ENCODE results near the gene PNLIPRP2. TPM values are rescaled to one million over a fixed set of nuclear protein-coding genes. Genes with fewer than 3 reads are reported as not detected.

Gene PNLIPRP2
- total and polyA plus RNA-seq, 2 of the 4 experiments (the other 2 are of a cell fraction): not detected

GRCh38 chr10:116625845-116626244 lies 5.1 kb downstream of the PNLIPRP2 start:
- no peaks in the 10 kb centered on the region for H3K36me3 ChIP-seq (ENCODE audit: control insufficient read depth, insufficient read depth, low read length)
- no peak overlapping the region for H2BK20ac ChIP-seq (ENCODE audit: low read depth, low read length)
- dilution Hi-C loops (cut with HindIII; ENCODE audit: low sequenced_read_pairs, unreplicated experiment): no loop called here
- H3K27me3 ChIP-seq (ENCODE audit: control insufficient read depth, insufficient read depth, low read length): peaks cover 12% of the 10 kb centered on the region
- no peak overlapping the region for H3K56ac ChIP-seq (ENCODE audit: extremely low read depth, insufficient read depth, low read length)
- H2BK5ac ChIP-seq (ENCODE audit: low read depth, low read length, poor library complexity, severe bottlenecking): no peak overlapping the region
- no peak overlapping the region for H3K18ac ChIP-seq (ENCODE audit: low read depth, low read length)
- no peak overlapping the region for H3K23ac ChIP-seq (ENCODE audit: low read depth, low read length)
- H3K4me3 ChIP-seq (ENCODE audit: insufficient read depth, low read depth, low read length): no peak overlapping the region
- ChIA-PET CTCF (interaction anchor here (1.7 kb wide), 1 partner anchor 162 kb away, joined by 7 read pairs; no protein-coding TSS in a partner anchor), POLR2A (ENCODE audit: unreplicated experiment) (no interaction called here)
- H3K79me1 ChIP-seq (ENCODE audit: low read depth in 1 of 2, low read length in 2 of 2): no peaks in the 10 kb centered on the region
- BruUV-seq (replicated peaks): no TSS peak
- no peak overlapping the region for H2BK120ac ChIP-seq (ENCODE audit: low read depth, low read length)
- in situ Hi-C loops (cut with MboI; ENCODE audit: low sequenced_read_pairs): no loop called here
- H4K8ac ChIP-seq (ENCODE audit: low read depth in 2 of 2, low read length in 2 of 2): no peak overlapping the region
- H3K4ac ChIP-seq (ENCODE audit: low read depth, low read length): no peak overlapping the region
- no peak overlapping the region for H2AK5ac ChIP-seq (ENCODE audit: low read depth, low read length)
- no peak overlapping the region for H2AFZ ChIP-seq (replicated peaks; ENCODE audit: low read length, poor library complexity)
- no peaks in the 10 kb centered on the region for H4K20me1 ChIP-seq (ENCODE audit: insufficient read depth, low read length)
- no peak for ATAC-seq (ENCODE audit: low read depth)
- H3K9me3 ChIP-seq (ENCODE audit: control insufficient read depth, insufficient read depth, low read length): no peaks in the 10 kb centered on the region
- H2BK15ac ChIP-seq (ENCODE audit: low read depth, low read length): no peak overlapping the region
- no peaks in the 10 kb centered on the region for H3K9me1 ChIP-seq (ENCODE audit: insufficient read depth, low read length)
- no peak overlapping the region for H3K27ac ChIP-seq (ENCODE audit: insufficient read depth, low read length)
- no peak overlapping the region for H4K91ac ChIP-seq (ENCODE audit: insufficient read depth, low read depth, low read length)
- WGBS, 2 experiments (ENCODE audit: extremely low coverage in 2 of 2, insufficient read length in 1 of 2): no CpG with 5 or more reads among the region's 7 CpGs
- no peak overlapping the region for H4K5ac ChIP-seq (ENCODE audit: low read depth, low read length)
- H2AK9ac ChIP-seq (replicated peaks; ENCODE audit: low read depth, low read length, poor library complexity): no peak overlapping the region
- no peak overlapping the region for H3K14ac ChIP-seq (replicated peaks; ENCODE audit: low read depth, low read length)
- no peak for DNase-seq
- TF ChIP-seq SMC3 (IDR thresholded peaks at IDR 0.05; ENCODE audit: low read depth, low read length) (no peak), MXI1 (IDR thresholded peaks at IDR 0.05; ENCODE audit: borderline replicate concordance, low read depth, low read length) (no peak), FOS (IDR thresholded peaks at IDR 0.05; ENCODE audit: low read depth, low read length) (no peak), BHLHE40 (IDR thresholded peaks at IDR 0.05; ENCODE audit: low read depth, low read length) (no peak), USF2 (IDR thresholded peaks at IDR 0.05; ENCODE audit: low read depth, low read length) (no peak), RCOR1 (IDR thresholded peaks at IDR 0.05; ENCODE audit: insufficient replicate concordance, low read length) (no peak), RFX5 (IDR thresholded peaks at IDR 0.05; ENCODE audit: low read depth, low read length) (no peak), NFE2L2 (IDR thresholded peaks at IDR 0.05; ENCODE audit: low read depth, low read length) (no peak), RAD21 (IDR thresholded peaks at IDR 0.05; ENCODE audit: low read length) (no peak), CEBPB (IDR thresholded peaks at IDR 0.05; ENCODE audit: low read depth, low read length) (no peak), POLR2A (IDR thresholded peaks at IDR 0.05; ENCODE audit: low read depth, low read length) (no peak)
- TF ChIP-seq, protein P1, sequence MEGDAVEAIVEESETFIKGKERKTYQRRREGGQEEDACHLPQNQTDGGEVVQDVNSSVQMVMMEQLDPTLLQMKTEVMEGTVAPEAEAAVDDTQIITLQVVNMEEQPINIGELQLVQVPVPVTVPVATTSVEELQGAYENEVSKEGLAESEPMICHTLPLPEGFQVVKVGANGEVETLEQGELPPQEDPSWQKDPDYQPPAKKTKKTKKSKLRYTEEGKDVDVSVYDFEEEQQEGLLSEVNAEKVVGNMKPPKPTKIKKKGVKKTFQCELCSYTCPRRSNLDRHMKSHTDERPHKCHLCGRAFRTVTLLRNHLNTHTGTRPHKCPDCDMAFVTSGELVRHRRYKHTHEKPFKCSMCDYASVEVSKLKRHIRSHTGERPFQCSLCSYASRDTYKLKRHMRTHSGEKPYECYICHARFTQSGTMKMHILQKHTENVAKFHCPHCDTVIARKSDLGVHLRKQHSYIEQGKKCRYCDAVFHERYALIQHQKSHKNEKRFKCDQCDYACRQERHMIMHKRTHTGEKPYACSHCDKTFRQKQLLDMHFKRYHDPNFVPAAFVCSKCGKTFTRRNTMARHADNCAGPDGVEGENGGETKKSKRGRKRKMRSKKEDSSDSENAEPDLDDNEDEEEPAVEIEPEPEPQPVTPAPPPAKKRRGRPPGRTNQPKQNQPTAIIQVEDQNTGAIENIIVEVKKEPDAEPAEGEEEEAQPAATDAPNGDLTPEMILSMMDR (conservative IDR thresholded peaks at IDR 0.05; ENCODE audit: low read depth, low read length): no peak
- TF ChIP-seq, protein P2, sequence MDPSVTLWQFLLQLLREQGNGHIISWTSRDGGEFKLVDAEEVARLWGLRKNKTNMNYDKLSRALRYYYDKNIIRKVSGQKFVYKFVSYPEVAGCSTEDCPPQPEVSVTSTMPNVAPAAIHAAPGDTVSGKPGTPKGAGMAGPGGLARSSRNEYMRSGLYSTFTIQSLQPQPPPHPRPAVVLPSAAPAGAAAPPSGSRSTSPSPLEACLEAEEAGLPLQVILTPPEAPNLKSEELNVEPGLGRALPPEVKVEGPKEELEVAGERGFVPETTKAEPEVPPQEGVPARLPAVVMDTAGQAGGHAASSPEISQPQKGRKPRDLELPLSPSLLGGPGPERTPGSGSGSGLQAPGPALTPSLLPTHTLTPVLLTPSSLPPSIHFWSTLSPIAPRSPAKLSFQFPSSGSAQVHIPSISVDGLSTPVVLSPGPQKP (IDR thresholded peaks at IDR 0.05; ENCODE audit: borderline replicate concordance, low read depth, low read length): no peak
- H3K9ac ChIP-seq (ENCODE audit: low read depth, low read length): no peak overlapping the region
- intact Hi-C loops (cut with micrococcal nuclease): no loop called here
- H3K4me2 ChIP-seq (ENCODE audit: low read depth, low read length): no peak overlapping the region
- no peaks in the 10 kb centered on the region for H3K4me1 ChIP-seq (ENCODE audit: control insufficient read depth, insufficient read depth, low read length)

Measured in IMR-90 (cell line).